Measurements from ENCODE around the gene OR52A1.

- TF ChIP-seq CTCF (conservative IDR thresholded peaks at IDR 0.05 in 1 of 2, IDR thresholded peaks at IDR 0.05 in 1 of 2; ENCODE audit: low read depth in 1 of 2, low read length in 2 of 2) (no peak), EZH2 (IDR thresholded peaks at IDR 0.05; ENCODE audit: low read length, missing control alignments) (no peak)
Observed at GRCh38 chr11:5198285-5198684, 43.7 kb upstream of the OR52A1 start.
